Vagina (tissue), 2 donors: ENCODE measurements around the gene TSEN15. TPM values are rescaled to one million over a fixed set of nuclear protein-coding genes. Genes with fewer than 3 reads are reported as not detected.

Experiments used
- DNase-seq, 2 donors: peaks; one replicate each; pipeline ENCODE4 v3.0.0-alpha.2; 2017; ENCODE audit errors: extremely low spot score in 2 of 2
- H3K27ac ChIP-seq: fragments of 200-600 bp; sonication (generic); one replicate; pipeline ENCODE4 v1.5.1; 2019
- H3K27me3 ChIP-seq: fragments of 200-600 bp; sonication (generic); one replicate; pipeline ENCODE4 v1.5.1; 2019
- H3K36me3 ChIP-seq, 2 donors: fragments of 200-600 bp; sonication (generic); one replicate each; pipeline ENCODE4 v1.5.1; 2017 to 2019
- H3K4me1 ChIP-seq: fragments of 200-600 bp; sonication (generic); one replicate; pipeline ENCODE4 v1.5.1; 2019
- H3K4me3 ChIP-seq, 2 donors: fragments of 200-600 bp; sonication (generic); 1 replicate in 1 of 2; 2 replicates in 1 of 2; pipeline ENCODE4 v1.5.1; 2016 to 2019
- H3K9me3 ChIP-seq: fragments of 200-600 bp; sonication (generic); one replicate; pipeline ENCODE4 v1.5.1; 2019
- CTCF ChIP-seq, 3 experiments: fragments of 450-650 bp in 2 of 3; fragments of 200-600 bp in 1 of 3; sonication (generic) in 1 of 3; IDR thresholded peaks; one replicate each; pipeline ENCODE4 v1.5.1; 2017 to 2019; ENCODE audit warnings: antibody characterized with exemption in 3 of 3, mild to moderate bottlenecking in 2 of 3, moderate library complexity in 2 of 3
- POLR2A ChIP-seq, 2 donors: fragments of 450-650 bp; IDR thresholded peaks; one replicate each; pipeline ENCODE4 v1.6.1; 2017; ENCODE audit warnings: antibody characterized with exemption in 2 of 2, mild to moderate bottlenecking in 2 of 2, moderate library complexity in 2 of 2
- POLR2AphosphoS5 ChIP-seq, 2 donors: sonication (generic); formaldehyde crosslinking; IDR thresholded peaks; one replicate each; pipeline ENCODE4 v1.9.0; 2017; ENCODE audit warnings: antibody characterized with exemption in 2 of 2, mild to moderate bottlenecking in 2 of 2, low read depth in 1 of 2; ENCODE audit not compliant: insufficient read depth in 1 of 2
- intact Hi-C: fragments of 100-400 bp; cut with DNase I; formaldehyde crosslinking; loops from one replicate; pipeline ENCODE4 v1.15.1; 2023
- total RNA-seq: library from RNA; depleted of rRNA; stranded (reverse); fragments of >200 nt; gene quantifications from one replicate; pipeline ENCODE4 v1.2.3, GENCODE V29; 2016

Gene TSEN15
- total RNA-seq, 1 donor from 2014 or later, result 18.4 TPM

- Histone ChIP-seq H3K27me3 (no peaks in the 10 kb centered on the region), H3K27ac (no peak overlapping the region), H3K4me3 (no peak overlapping the region), H3K9me3 (no peaks in the 10 kb centered on the region), H3K36me3 (no peaks in the 10 kb centered on the region), H3K4me1 (peaks cover 5% of the 10 kb centered on the region)
- intact Hi-C loops, result loop anchor here (10.0 kb wide), 1 partner anchor 604 kb away; no protein-coding TSS in a partner anchor
- TF ChIP-seq POLR2A (IDR thresholded peaks at IDR 0.05) (no peak), CTCF (IDR thresholded peaks at IDR 0.05) (no peak), POLR2AphosphoS5 (IDR thresholded peaks at IDR 0.05; ENCODE audit: insufficient read depth in 1 of 2, low read depth in 1 of 2) (no peak)
- no peak for DNase-seq
These were observed 28.8 kb downstream of the TSEN15 start for GRCh38 chr1:184080309-184080708.

GRCh38 chr1:184082541-184083415, 31.2 kb downstream of the TSEN15 start:
- Histone ChIP-seq H3K9me3 (no peaks in the 10 kb centered on the region), H3K27me3 (no peaks in the 10 kb centered on the region), H3K4me3 (no peak overlapping the region), H3K36me3 (no peaks in the 10 kb centered on the region), H3K4me1 (peaks cover 5% of the 10 kb centered on the region), H3K27ac (no peak overlapping the region)
- no peak for DNase-seq
- TF ChIP-seq CTCF (IDR thresholded peaks at IDR 0.05) (no peak), POLR2A (IDR thresholded peaks at IDR 0.05) (no peak), POLR2AphosphoS5 (IDR thresholded peaks at IDR 0.05; ENCODE audit: insufficient read depth in 1 of 2, low read depth in 1 of 2) (no peak)
- intact Hi-C loops, result loop anchor here (10.0 kb wide), 1 partner anchor 602 kb away; no protein-coding TSS in a partner anchor

- no peaks in the 10 kb centered on the region for H3K36me3 ChIP-seq
- TF ChIP-seq POLR2A (IDR thresholded peaks at IDR 0.05), result no peak
- no peak for TF ChIP-seq CTCF (IDR thresholded peaks at IDR 0.05)
- TF ChIP-seq POLR2AphosphoS5 (IDR thresholded peaks at IDR 0.05; ENCODE audit: insufficient read depth in 1 of 2, low read depth in 1 of 2), result no peak
- H3K4me1 ChIP-seq, result no peaks in the 10 kb centered on the region
- H3K27ac ChIP-seq, result no peak overlapping the region
- no peak overlapping the region for H3K4me3 ChIP-seq
- H3K9me3 ChIP-seq, result no peaks in the 10 kb centered on the region
- no peak for DNase-seq
- H3K27me3 ChIP-seq, result no peaks in the 10 kb centered on the region
- intact Hi-C loops, result loop anchor here (10.0 kb wide), 1 partner anchor 599 kb away; no protein-coding TSS in a partner anchor
These were observed 34.1 kb downstream of the TSEN15 start for GRCh38 chr1:184085667-184086066.

GRCh38 chr1:184088037-184088436, 36.5 kb downstream of the TSEN15 start:
- Histone ChIP-seq H3K4me3 (no peak overlapping the region), H3K27ac (no peak overlapping the region), H3K9me3 (no peaks in the 10 kb centered on the region), H3K27me3 (no peaks in the 10 kb centered on the region), H3K36me3 (no peaks in the 10 kb centered on the region), H3K4me1 (no peaks in the 10 kb centered on the region)
- intact Hi-C loops, result loop anchor here (10.0 kb wide), 1 partner anchor 597 kb away; no protein-coding TSS in a partner anchor
- TF ChIP-seq CTCF (IDR thresholded peaks at IDR 0.05) (no peak), POLR2AphosphoS5 (IDR thresholded peaks at IDR 0.05; ENCODE audit: insufficient read depth in 1 of 2, low read depth in 1 of 2) (no peak), POLR2A (IDR thresholded peaks at IDR 0.05) (no peak)
- no peak for DNase-seq

- intact Hi-C loops, result no loop called here
- Histone ChIP-seq H3K27ac (no peak overlapping the region), H3K4me3 (no peak overlapping the region), H3K9me3 (no peaks in the 10 kb centered on the region), H3K36me3 (no peaks in the 10 kb centered on the region), H3K4me1 (no peaks in the 10 kb centered on the region), H3K27me3 (no peaks in the 10 kb centered on the region)
- TF ChIP-seq POLR2AphosphoS5 (IDR thresholded peaks at IDR 0.05; ENCODE audit: insufficient read depth in 1 of 2, low read depth in 1 of 2) (no peak), POLR2A (IDR thresholded peaks at IDR 0.05) (no peak), CTCF (IDR thresholded peaks at IDR 0.05) (no peak)
- DNase-seq, result no peak
These were observed 41.5 kb downstream of the TSEN15 start for GRCh38 chr1:184093071-184093470.
